Caco-2 (cell line): Measurements from ENCODE around the gene ZFAND5. TPM values are rescaled to one million over a fixed set of nuclear protein-coding genes. Genes with fewer than 3 reads are reported as not detected.

Experiments used
- BruUV-seq: library from RNA; stranded (reverse); fragments of 400-500 nt; replicated peaks from 2 replicates; lab custom pipeline; 2021; lab: Mats Ljungman, UMichigan
- CTCF ChIA-PET: fragments of 300-600 bp; sonication (Branson Sonifier 250); formaldehyde crosslinking; loops from one replicate; lab custom pipeline; 2022; ENCODE audit warnings: antibody characterized with exemption; lab: Charles Lee
- POLR2A ChIA-PET: fragments of 300-600 bp; sonication (Branson Sonifier 250); formaldehyde crosslinking; loops from one replicate; lab custom pipeline; 2022; ENCODE audit warnings: antibody characterized with exemption; lab: Charles Lee
- DNase-seq, 2 experiments: peaks; one replicate each; pipeline versions ENCODE4 v3.0.0 to v3.0.0-alpha.2; 2020 to 2022
- H3K27me3 ChIP-seq: replicated peaks from 2 replicates; pipeline ENCODE4 v1.6.0; 2011; ENCODE audit warnings: low read length; ENCODE audit not compliant: control insufficient read depth, insufficient read depth
- H3K36me3 ChIP-seq: 2 replicates; pipeline ENCODE4 v1.5.1; 2011; ENCODE audit warnings: low read length; ENCODE audit not compliant: control insufficient read depth, insufficient read depth
- H3K4me1 ChIP-seq: fragments of 250-450 bp; sonication (Bioruptor Pico); 2 replicates; pipeline ENCODE4 v1.5.1; 2020; ENCODE audit warnings: mild to moderate bottlenecking
- H3K4me3 ChIP-seq: 2 replicates; pipeline ENCODE4 v1.5.1; 2011; ENCODE audit warnings: low read depth, mild to moderate bottlenecking, control low read depth, low read length
- H3K9me3 ChIP-seq: fragments of 250-450 bp; sonication (Bioruptor Pico); 2 replicates; pipeline ENCODE4 v1.5.1; 2020; ENCODE audit warnings: mild to moderate bottlenecking, moderate library complexity
- H3K27ac Mint-ChIP-seq: one replicate; pipeline ENCODE4 v1.8.0; 2022; ENCODE audit warnings: mixed read lengths; ENCODE audit not compliant: unreplicated experiment
- H3K27me3 Mint-ChIP-seq: one replicate; pipeline ENCODE4 v1.8.0; 2022; ENCODE audit warnings: mixed read lengths; ENCODE audit not compliant: insufficient read depth, unreplicated experiment
- H3K36me3 Mint-ChIP-seq: one replicate; pipeline ENCODE4 v1.8.0; 2022; ENCODE audit warnings: mild to moderate bottlenecking, mixed read lengths; ENCODE audit not compliant: insufficient read depth, unreplicated experiment
- H3K4me1 Mint-ChIP-seq: one replicate; pipeline ENCODE4 v1.8.0; 2022; ENCODE audit warnings: low read depth, mixed read lengths; ENCODE audit not compliant: unreplicated experiment
- H3K4me3 Mint-ChIP-seq: one replicate; pipeline ENCODE4 v1.8.0; 2022; ENCODE audit warnings: mild to moderate bottlenecking, moderate library complexity, mixed read lengths; ENCODE audit not compliant: unreplicated experiment
- H3K9me3 Mint-ChIP-seq: one replicate; pipeline ENCODE4 v1.8.0; 2022; ENCODE audit warnings: mixed read lengths; ENCODE audit not compliant: unreplicated experiment
- intact Hi-C: fragments of 100-400 bp; cut with micrococcal nuclease; formaldehyde crosslinking; loops from one replicate; pipeline ENCODE4 v1.10.0; 2022; ENCODE audit not compliant: unreplicated experiment
- total RNA-seq: library from RNA; stranded (reverse); gene quantifications from 2 replicates; pipeline ENCODE4 v1.2.3, GENCODE V29; 2022
- TF ChIP-seq, protein P1 (sequence below), 2 experiments: fragments of 200-600 bp in 1 of 2; IDR thresholded peaks; 1 replicate in 1 of 2; 2 replicates in 1 of 2; pipeline versions ENCODE4 v1.5.1 to v1.8.0; 2011 to 2022; ENCODE audit warnings: antibody characterized with exemption in 1 of 2, control low read depth in 1 of 2, inconsistent platforms in 1 of 2, low read depth in 1 of 2, low read length in 1 of 2, mild to moderate bottlenecking in 1 of 2, moderate library complexity in 1 of 2; ENCODE audit not compliant: insufficient read depth in 1 of 2, severe bottlenecking in 1 of 2, unreplicated experiment in 1 of 2

The ZFAND5 gene
- total RNA-seq, 1 experiment from 2014 or later, result 34.4 TPM

DNA sequence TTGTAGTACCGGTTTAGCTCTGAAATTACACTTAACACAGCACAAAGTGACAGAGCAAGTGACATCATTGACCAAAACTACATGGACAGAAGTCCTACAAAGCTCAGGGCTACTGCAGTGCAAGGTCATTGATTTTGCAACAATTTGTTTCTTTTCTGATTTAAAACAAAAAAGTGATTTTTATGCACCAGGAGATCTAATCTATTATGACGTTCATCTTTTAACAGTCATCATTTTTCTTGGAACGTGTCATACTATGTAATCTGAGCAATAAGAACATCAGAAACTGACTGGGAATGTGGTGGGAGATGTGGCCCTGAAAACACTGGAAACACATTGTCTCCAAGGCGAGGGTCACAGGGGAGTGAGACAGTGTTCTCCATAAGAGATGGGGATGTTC, 17.4 kb upstream of the ZFAND5 start:
- CTCF ChIA-PET, result no interaction called here

DNA sequence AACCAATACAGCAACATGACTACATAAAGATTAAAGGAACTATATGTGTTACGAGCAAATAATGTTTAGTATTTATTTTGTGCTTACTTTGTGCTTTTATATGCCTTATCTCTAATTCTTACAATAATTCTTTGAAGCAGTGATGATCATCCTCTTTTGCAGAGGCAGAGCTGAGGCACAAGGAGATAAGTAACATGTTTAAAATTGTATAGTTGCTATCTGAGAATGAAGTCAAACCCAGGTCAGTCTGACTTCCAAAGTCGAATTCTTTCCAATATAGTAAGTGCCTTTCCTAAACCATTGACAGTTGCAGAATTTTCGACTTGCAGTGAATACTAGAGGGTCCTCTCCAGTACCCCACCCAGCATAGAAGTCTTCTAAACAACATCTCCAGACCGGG, 12.0 kb upstream of the ZFAND5 start:
- Mint-ChIP-seq H3K36me3 (no peaks in the 10 kb centered on the region), H3K4me1 (no peaks in the 10 kb centered on the region), H3K4me3 (no peak overlapping the region), H3K27ac (no peak overlapping the region), H3K27me3 (no peaks in the 10 kb centered on the region), H3K9me3 (no peaks in the 10 kb centered on the region)
- intact Hi-C loops, result no loop called here
- ChIA-PET POLR2A (no interaction called here), CTCF (no interaction called here)
- no peak for DNase-seq
- no peaks in the 10 kb centered on the region for H3K36me3 ChIP-seq
- no peaks in the 10 kb centered on the region for H3K9me3 ChIP-seq
- TF ChIP-seq, protein P1, sequence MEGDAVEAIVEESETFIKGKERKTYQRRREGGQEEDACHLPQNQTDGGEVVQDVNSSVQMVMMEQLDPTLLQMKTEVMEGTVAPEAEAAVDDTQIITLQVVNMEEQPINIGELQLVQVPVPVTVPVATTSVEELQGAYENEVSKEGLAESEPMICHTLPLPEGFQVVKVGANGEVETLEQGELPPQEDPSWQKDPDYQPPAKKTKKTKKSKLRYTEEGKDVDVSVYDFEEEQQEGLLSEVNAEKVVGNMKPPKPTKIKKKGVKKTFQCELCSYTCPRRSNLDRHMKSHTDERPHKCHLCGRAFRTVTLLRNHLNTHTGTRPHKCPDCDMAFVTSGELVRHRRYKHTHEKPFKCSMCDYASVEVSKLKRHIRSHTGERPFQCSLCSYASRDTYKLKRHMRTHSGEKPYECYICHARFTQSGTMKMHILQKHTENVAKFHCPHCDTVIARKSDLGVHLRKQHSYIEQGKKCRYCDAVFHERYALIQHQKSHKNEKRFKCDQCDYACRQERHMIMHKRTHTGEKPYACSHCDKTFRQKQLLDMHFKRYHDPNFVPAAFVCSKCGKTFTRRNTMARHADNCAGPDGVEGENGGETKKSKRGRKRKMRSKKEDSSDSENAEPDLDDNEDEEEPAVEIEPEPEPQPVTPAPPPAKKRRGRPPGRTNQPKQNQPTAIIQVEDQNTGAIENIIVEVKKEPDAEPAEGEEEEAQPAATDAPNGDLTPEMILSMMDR (IDR thresholded peaks at IDR 0.05; ENCODE audit: insufficient read depth in 1 of 2, low read depth in 1 of 2, low read length in 1 of 2, severe bottlenecking in 1 of 2, unreplicated experiment in 1 of 2), result no peak
- H3K4me1 ChIP-seq, result no peaks in the 10 kb centered on the region
- no peak overlapping the region for H3K4me3 ChIP-seq
- H3K27me3 ChIP-seq, result no peaks in the 10 kb centered on the region
- BruUV-seq, result no TSS peak

More for the DNA sequence above, 17.4 kb upstream of the ZFAND5 start:
- H3K36me3 Mint-ChIP-seq, result no peaks in the 10 kb centered on the region
- Histone ChIP-seq H3K4me1 (no peaks in the 10 kb centered on the region), H3K36me3 (no peaks in the 10 kb centered on the region), H3K4me3 (no peak overlapping the region), H3K27me3 (no peaks in the 10 kb centered on the region), H3K9me3 (no peaks in the 10 kb centered on the region)
- intact Hi-C loops, result no loop called here
- POLR2A ChIA-PET, result no interaction called here
- H3K27ac Mint-ChIP-seq, result no peak overlapping the region
- DNase-seq, result no peak
- TF ChIP-seq, protein P1 (IDR thresholded peaks at IDR 0.05; ENCODE audit: insufficient read depth in 1 of 2, low read depth in 1 of 2, low read length in 1 of 2, severe bottlenecking in 1 of 2, unreplicated experiment in 1 of 2), result no peak
- BruUV-seq, result no TSS peak
- H3K27me3 Mint-ChIP-seq, result no peaks in the 10 kb centered on the region
- no peaks in the 10 kb centered on the region for H3K9me3 Mint-ChIP-seq
- H3K4me3 Mint-ChIP-seq, result no peak overlapping the region
- H3K4me1 Mint-ChIP-seq, result no peaks in the 10 kb centered on the region

DNA sequence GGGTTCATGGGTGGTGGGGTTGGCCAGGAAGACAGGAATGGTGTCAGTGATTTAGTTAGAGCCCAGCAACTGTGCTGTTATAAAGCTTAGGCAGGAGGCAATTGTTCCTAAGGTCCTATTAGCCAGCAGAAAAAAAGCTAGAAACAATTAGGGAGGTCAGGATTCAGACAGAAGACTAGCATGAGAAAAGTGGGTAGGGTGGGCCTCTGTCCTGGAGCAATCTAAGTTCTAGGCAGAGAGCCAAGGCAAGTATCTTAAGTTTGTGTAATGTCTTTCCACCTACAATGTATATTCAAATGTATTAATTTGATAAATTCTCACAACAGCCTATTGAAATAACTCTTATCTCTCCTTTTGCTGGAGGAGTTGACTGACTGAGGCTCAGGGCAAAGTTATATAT, 6.1 kb upstream of the ZFAND5 start:
- Histone ChIP-seq H3K36me3 (no peaks in the 10 kb centered on the region), H3K9me3 (no peaks in the 10 kb centered on the region), H3K4me3 (no peak overlapping the region), H3K27me3 (no peaks in the 10 kb centered on the region), H3K4me1 (no peaks in the 10 kb centered on the region)
- Mint-ChIP-seq H3K27me3 (no peaks in the 10 kb centered on the region), H3K27ac (no peak overlapping the region), H3K4me3 (no peak overlapping the region), H3K4me1 (no peaks in the 10 kb centered on the region), H3K36me3 (no peaks in the 10 kb centered on the region), H3K9me3 (no peaks in the 10 kb centered on the region)
- POLR2A ChIA-PET, result no interaction called here
- intact Hi-C loops, result no loop called here
- BruUV-seq, result no TSS peak
- TF ChIP-seq, protein P1 (IDR thresholded peaks at IDR 0.05; ENCODE audit: insufficient read depth in 1 of 2, low read depth in 1 of 2, low read length in 1 of 2, severe bottlenecking in 1 of 2, unreplicated experiment in 1 of 2), result no peak
- DNase-seq, result no peak
- CTCF ChIA-PET, result no interaction called here
